K562 (cell line): Measurements from ENCODE around the gene QRFP. TPM values are rescaled to one million over a fixed set of nuclear protein-coding genes. Genes with fewer than 3 reads are reported as not detected.

Experiments
- ATAC-seq: fragments of 200-7000 bp; cut with Tn5 transposase; 3 replicates; pipeline ENCODE4 v1.9.1; 2020; ENCODE audit warnings: moderate library complexity
- BruUV-seq: library from RNA; stranded (reverse); fragments of 400-500 nt; replicated peaks from 2 replicates; lab custom pipeline; 2021; lab: Mats Ljungman, UMichigan
- CTCF ChIA-PET: fragments of 300-600 bp; formaldehyde crosslinking; extraction: SDS; loops from one replicate; lab custom pipeline; 2021; ENCODE audit warnings: low intra/inter-chr PET ratio; lab: Yijun Ruan, JAX
- POLR2A ChIA-PET: fragments of 300-600, 350-650 bp; sonication (Branson Sonifier 250); formaldehyde crosslinking; extraction: SDS; loops from one replicate; lab custom pipeline; 2021; ENCODE audit warnings: antibody characterized with exemption, inconsistent platforms; lab: Yijun Ruan, JAX
- DNase-seq, 4 experiments: peaks; one replicate each; pipeline versions ENCODE4 v3.0.0 to v3.0.0-alpha.2; 2011 to 2018; ENCODE audit warnings: low spot score in 3 of 4, mixed read lengths in 3 of 4; ENCODE audit errors: extremely low read depth in 1 of 4
- FAIRE-seq: peaks from 2 replicates; lab custom pipeline; 2011; peaks lifted over from hg19 to GRCh38; lab: Jason Lieb, UNC
- H2AFZ ChIP-seq: 2 replicates; pipeline ENCODE4 v1.6.0; 2011; ENCODE audit warnings: low read depth, low read length, control low read depth, inconsistent platforms
- H3K27ac ChIP-seq: fragments of 200-600 bp; 3 replicates; pipeline ENCODE4 v1.8.0; 2011; ENCODE audit warnings: low read depth, mild to moderate bottlenecking, control low read depth, inconsistent platforms, low read length, moderate library complexity, mixed read lengths; ENCODE audit errors: extremely low read depth
- H3K27me3 ChIP-seq, 2 experiments: fragments of 300-600 bp in 1 of 2; 2 replicates in 1 of 2; 3 replicates in 1 of 2; pipeline versions ENCODE4 v1.6.0 to v1.8.0; 2011; ENCODE audit warnings: inconsistent platforms in 2 of 2, low read length in 2 of 2, mild to moderate bottlenecking in 1 of 2, mixed read lengths in 1 of 2, moderate library complexity in 1 of 2; ENCODE audit not compliant: control insufficient read depth in 2 of 2, insufficient read depth in 2 of 2
- H3K36me3 ChIP-seq: fragments of 300-600 bp; 3 replicates; pipeline ENCODE4 v1.8.0; 2011; ENCODE audit warnings: mild to moderate bottlenecking, low read length, inconsistent platforms; ENCODE audit not compliant: control insufficient read depth, insufficient read depth
- H3K4me1 ChIP-seq, 2 experiments: fragments of 200-600 bp in 1 of 2; replicated peaks in 1 of 2; 2 replicates in 1 of 2; 3 replicates in 1 of 2; pipeline versions ENCODE4 v1.5.1 to v1.8.0; 2011; ENCODE audit warnings: inconsistent platforms in 2 of 2, low read length in 2 of 2, mild to moderate bottlenecking in 1 of 2, mixed read lengths in 1 of 2, moderate library complexity in 1 of 2; ENCODE audit not compliant: control insufficient read depth in 2 of 2, insufficient read depth in 2 of 2
- H3K4me2 ChIP-seq: 2 replicates; pipeline ENCODE4 v1.6.1; 2011; ENCODE audit warnings: low read length, control low read depth, inconsistent platforms, mixed read lengths; ENCODE audit not compliant: insufficient read depth
- H3K4me3 ChIP-seq: fragments of 200-600 bp; sonication (generic), shearing (Covaris generic); 2 replicates; pipeline ENCODE4 v1.5.1; 2016; ENCODE audit warnings: control low read depth, inconsistent platforms
- H3K79me2 ChIP-seq: fragments of 200-600 bp; 3 replicates; pipeline ENCODE4 v1.8.0; 2011; ENCODE audit warnings: low read length, inconsistent platforms; ENCODE audit not compliant: control insufficient read depth, insufficient read depth
- H3K9ac ChIP-seq, 2 experiments: 2 replicates each; pipeline versions ENCODE4 v1.6.0 to v1.6.1; 2011; ENCODE audit warnings: low read depth in 2 of 2, low read length in 2 of 2, control low read depth in 1 of 2, inconsistent platforms in 1 of 2, mild to moderate bottlenecking in 1 of 2, mixed read lengths in 1 of 2; ENCODE audit not compliant: insufficient read depth in 1 of 2
- H3K9me1 ChIP-seq: one replicate; pipeline ENCODE4 v1.6.0; 2011; ENCODE audit warnings: inconsistent platforms, mild to moderate bottlenecking, low read length, moderate library complexity; ENCODE audit not compliant: control insufficient read depth, insufficient read depth
- H3K9me3 ChIP-seq: replicated peaks from 2 replicates; pipeline ENCODE4 v1.5.1; 2011; ENCODE audit warnings: low read depth, low read length, inconsistent platforms; ENCODE audit not compliant: control insufficient read depth, insufficient read depth
- H4K20me1 ChIP-seq: replicated peaks from 2 replicates; pipeline ENCODE4 v1.6.1; 2011; ENCODE audit warnings: low read length, inconsistent platforms, mixed read lengths; ENCODE audit not compliant: control insufficient read depth, insufficient read depth
- EP300 ChIP-seq: IDR thresholded peaks from 2 replicates; pipeline ENCODE4 v1.6.1; 2012; ENCODE audit warnings: low read length, improper control_type of control experiment
- FOXJ2 ChIP-seq: fragments of 200-800 bp; sonication (Bioruptor generic); IDR thresholded peaks from 2 replicates; pipeline ENCODE4 v1.6.1; 2016; ENCODE audit warnings: missing genetic modification characterization, missing compliant biosample characterization
- HES1 ChIP-seq: fragments of 450-650 bp; IDR thresholded peaks from 2 replicates; pipeline ENCODE4 v1.6.1; 2016; ENCODE audit warnings: low read depth, mild to moderate bottlenecking, moderate library complexity
- HINFP ChIP-seq: fragments of 450-650 bp; conservative IDR thresholded peaks from 2 replicates; pipeline ENCODE4 v1.6.1; 2016; ENCODE audit warnings: missing genetic modification characterization, low read depth, mild to moderate bottlenecking, control low read depth, missing compliant biosample characterization
- MCM2 ChIP-seq: fragments of 450-650 bp; IDR thresholded peaks from 2 replicates; pipeline ENCODE4 v1.6.1; 2017; ENCODE audit warnings: low read depth, mild to moderate bottlenecking
- MYC ChIP-seq, 2 experiments: fragments of 250-450 bp in 1 of 2; sonication (Bioruptor Pico) in 1 of 2; IDR thresholded peaks; 2 replicates each; pipeline versions ENCODE4 v1.5.1 to v1.6.1; 2012 to 2021; ENCODE audit warnings: low read depth in 2 of 2, borderline replicate concordance in 1 of 2, improper control_type of control experiment in 1 of 2, low read length in 1 of 2, mild to moderate bottlenecking in 1 of 2, moderate library complexity in 1 of 2
- PHB ChIP-seq: fragments of 250-450 bp; sonication (Bioruptor Pico); IDR thresholded peaks from 2 replicates; pipeline ENCODE4 v1.5.0; 2021
- PHF8 ChIP-seq: fragments of 200-600 bp; sonication (generic); IDR thresholded peaks from 2 replicates; pipeline ENCODE4 v1.6.1; 2012; ENCODE audit warnings: mixed run types, mild to moderate bottlenecking, inconsistent platforms, low read length, moderate library complexity, borderline replicate concordance
- PHTF2 ChIP-seq: fragments of 250-450 bp; sonication (Bioruptor Pico); IDR thresholded peaks from 2 replicates; pipeline ENCODE4 v1.5.0; 2021; ENCODE audit warnings: mild to moderate bottlenecking
- RBM39 ChIP-seq: fragments of 200-400 bp; formaldehyde crosslinking; optimal IDR thresholded peaks from 2 replicates; pipeline ENCODE3; 2018; ENCODE audit warnings: low read depth, low read length
- SRF ChIP-seq, 2 experiments: fragments of 250-450, 450-650 bp in 1 of 2; sonication (Bioruptor Pico) in 1 of 2; sonication (generic) in 1 of 2; formaldehyde crosslinking; IDR thresholded peaks; 2 replicates each; pipeline versions ENCODE4 v1.5.0 to v1.5.1; 2020 to 2022; ENCODE audit warnings: mild to moderate bottlenecking in 1 of 2, missing genetic modification reagents in 1 of 2
- TFE3 ChIP-seq: fragments of 450-650 bp; formaldehyde crosslinking; IDR thresholded peaks from 2 replicates; pipeline ENCODE4 v1.4.0; 2020; ENCODE audit warnings: mild to moderate bottlenecking, mixed read lengths
- XRCC3 ChIP-seq: fragments of 450-650 bp; IDR thresholded peaks from 2 replicates; pipeline ENCODE4 v1.6.1; 2017; ENCODE audit warnings: mild to moderate bottlenecking, moderate library complexity
- ZNF175 ChIP-seq: fragments of 200-800 bp; sonication (Bioruptor generic); IDR thresholded peaks from 2 replicates; pipeline ENCODE4 v1.6.1; 2016; ENCODE audit warnings: low read depth, mild to moderate bottlenecking, missing genetic modification characterization, missing compliant biosample characterization
- ZNF3 ChIP-seq: fragments of 250-450 bp; sonication (Bioruptor Pico); IDR thresholded peaks from 2 replicates; pipeline ENCODE4 v1.5.0; 2021; ENCODE audit warnings: mild to moderate bottlenecking, moderate library complexity
- WGBS: fragments of 100-300 bp; shearing (Covaris generic); methylation state at CpG from one replicate; pipeline ENCODE4 v1.1.6; 2016; ENCODE audit warnings: low coverage, mixed read lengths; ENCODE audit not compliant: insufficient coverage; ENCODE audit errors: missing lambda C conversion rate; 5-methylcytosine and 5-hydroxymethylcytosine counted together
- in situ Hi-C: fragments of 300-500 bp; cut with MboI; formaldehyde crosslinking; loops from 4 replicates; pipeline ENCODE4 v1.15.0; 2018; ENCODE audit warnings: inconsistent platforms, mixed read lengths
- intact Hi-C: fragments of 100-400 bp; cut with micrococcal nuclease; formaldehyde crosslinking; loops from 2 replicates; pipeline ENCODE4 v1.14.2; 2022
- polyA plus RNA-seq, 8 experiments: library from polyadenylated mRNA; depleted of rRNA in 4 of 8; stranded (reverse) in 5 of 8; unstranded in 3 of 8; fragments of >200 nt; fragmentation: Nextera tagmentation in 2 of 8; fragmentation: Illumina TruSeq in 1 of 8; extraction: Ambion mirVana in 2 of 8; extraction: Trizol in 1 of 8; gene quantifications; 2 replicates each; pipeline versions ENCODE4 v1.2.1 to v1.2.3, GENCODE V29; 2011 to 2014; ENCODE audit warnings: inconsistent platforms in 1 of 8, missing spikeins in 1 of 8
- total RNA-seq, 7 experiments: library from RNA; depleted of rRNA in 6 of 7; stranded (reverse); fragments of >200 nt in 6 of 7; fragmentation: Illumina TruSeq in 2 of 7; extraction: Trizol in 2 of 7; gene quantifications; 2 replicates each; pipeline versions ENCODE4 v1.2.1 to v1.2.3, GENCODE V29; 2011 to 2021; ENCODE audit warnings: low replicate concordance in 1 of 7

The QRFP gene
- total and polyA plus RNA-seq, 9 of the 15 experiments (the other 6 are each of a cell fraction or from before 2014, with no cell fraction given) = not detected

- H4K20me1 ChIP-seq = peaks cover 53% of the 10 kb centered on the region
- no peak overlapping the region for H3K4me3 ChIP-seq
- no peak overlapping the region for H2AFZ ChIP-seq
- no peak for ATAC-seq
- intact Hi-C loops (no loop called here), in situ Hi-C loops (loop anchor here (10.0 kb wide), 1 partner anchor 413 kb away; no protein-coding TSS in a partner anchor)
- CTCF ChIA-PET = interaction anchor here (1.2 to 15.1 kb wide), 6 partner anchors 72 to 179 kb away, joined by 3 to 636 read pairs (median 90); partner anchors contain the start of gene FIBCD1
- POLR2A ChIA-PET = interaction anchor here (0.6 to 15.4 kb wide), 9 partner anchors 11 to 178 kb away, joined by 3 to 220 read pairs (median 16); no protein-coding TSS in a partner anchor
- H3K4me1 ChIP-seq = no peaks in the 10 kb centered on the region; a peak in 1 of 5 replicates
- TF ChIP-seq SRF (CRISPR knock-in tag; IDR thresholded peaks at IDR 0.05) (no peak), RBM39 (no peak), HES1 (no peak), PHF8 (no peak), PHTF2 (no peak), ZNF175 (no peak), XRCC3 (no peak), EP300 (no peak), PHB (no peak), ZNF3 (no peak), MYC (IDR thresholded peaks at IDR 0.05; ENCODE audit: low read depth, low read length) (no peak), MYC (CRISPR knock-in tag; IDR thresholded peaks at IDR 0.05; ENCODE audit: borderline replicate concordance, low read depth) (no peak), FOXJ2 (tag) (no peak), MCM2 (no peak), TFE3 (CRISPR knock-in tag) (no peak), HINFP (tag) (no peak)
- H3K9me3 ChIP-seq = no peaks in the 10 kb centered on the region
- H3K36me3 ChIP-seq = peaks cover 47% of the 10 kb centered on the region
- no peak for FAIRE-seq
- H3K27ac ChIP-seq = no peak overlapping the region
- H3K9ac ChIP-seq = no peak overlapping the region
- H3K9me1 ChIP-seq = peaks cover 3% of the 10 kb centered on the region
- BruUV-seq = no TSS peak
- peak in 2 of 4 experiments; percentile 61 to 65 for DNase-seq
- no peaks in the 10 kb centered on the region for H3K79me2 ChIP-seq
- WGBS = 82% methylated on average over 3 of the region's 3 CpGs
- no peak overlapping the region for H3K4me2 ChIP-seq
- H3K27me3 ChIP-seq = no peaks in the 10 kb centered on the region
Measured at GRCh38 chr9:130868230-130868629, 28.4 kb downstream of the QRFP start.
